NT2/D1 (cell line): ENCODE data around the gene CRACDL.

Experiments
- YY1 ChIP-seq: IDR thresholded peaks from 2 replicates; pipeline ENCODE4 v1.6.1; 2011; ENCODE audit not compliant: insufficient read length, insufficient read depth
- ZNF274 ChIP-seq: IDR thresholded peaks from 2 replicates; pipeline ENCODE4 v1.6.1; 2011; ENCODE audit warnings: mild to moderate bottlenecking, low read depth, low read length

GRCh38 chr2:98751748-98752147 lies 184.3 kb downstream of the CRACDL start:
- no peak for TF ChIP-seq YY1
- TF ChIP-seq ZNF274 = no peak
